Transverse colon (tissue), 4 donors: ENCODE measurements around the gene RAP2B. TPM values are rescaled to one million over a fixed set of nuclear protein-coding genes. Genes with fewer than 3 reads are reported as not detected.

Source experiments
- DNase-seq: peaks from one replicate; pipeline ENCODE4 v3.0.0-alpha.2; 2019
- H3K27ac ChIP-seq, 4 donors: fragments of 200-600 bp; sonication (generic); 2 replicates each; pipeline ENCODE4 v1.5.1; 2016 to 2018; ENCODE audit warnings: inconsistent platforms in 4 of 4
- H3K27me3 ChIP-seq: fragments of 200-600 bp; sonication (generic); 2 replicates; pipeline ENCODE4 v1.5.1; 2017; ENCODE audit warnings: inconsistent platforms
- H3K36me3 ChIP-seq, 4 donors: fragments of 200-600 bp; sonication (generic); 2 replicates each; pipeline ENCODE4 v1.5.1; 2017 to 2019; ENCODE audit warnings: inconsistent platforms in 4 of 4
- H3K4me1 ChIP-seq, 4 donors: fragments of 200-600 bp; sonication (generic); 2 replicates each; pipeline ENCODE4 v1.5.1; 2017 to 2020; ENCODE audit warnings: inconsistent platforms in 4 of 4
- H3K4me3 ChIP-seq, 4 donors: fragments of 200-600 bp; sonication (generic); 1 replicate in 1 of 4; 2 replicates in 3 of 4; pipeline versions ENCODE4 v1.5.1 to v1.6.1; 2017 to 2019; ENCODE audit warnings: inconsistent platforms in 4 of 4
- H3K9me3 ChIP-seq, 2 donors: fragments of 200-600 bp; sonication (generic); 2 replicates each; pipeline ENCODE4 v1.5.1; 2017 to 2019; ENCODE audit warnings: inconsistent platforms in 2 of 2
- EP300 ChIP-seq: sonication (generic); formaldehyde crosslinking; IDR thresholded peaks from one replicate; pipeline ENCODE4 v1.6.1; 2017; ENCODE audit warnings: antibody characterized with exemption, low read depth
- POLR2A ChIP-seq: fragments of 450-650 bp; IDR thresholded peaks from one replicate; pipeline ENCODE4 v1.6.1; 2016; ENCODE audit warnings: antibody characterized with exemption, mild to moderate bottlenecking, moderate library complexity
- POLR2AphosphoS5 ChIP-seq, 3 donors: sonication (generic); formaldehyde crosslinking; IDR thresholded peaks; one replicate each; pipeline ENCODE4 v1.6.1; 2016; ENCODE audit warnings: antibody characterized with exemption in 3 of 3
- WGBS, 2 donors: methylation state at CpG; one replicate each; pipeline ENCODE4 v1.1.5; 2018; ENCODE audit warnings: low coverage in 1 of 2; 5-methylcytosine and 5-hydroxymethylcytosine counted together
- in situ Hi-C, 4 donors: fragments of 200-750 bp; cut with MboI; loops; one replicate each; pipeline versions ENCODE4 v1.15.0 to v1.15.1; 2017; ENCODE audit warnings: low sequenced_read_pairs in 3 of 4, low pct_ligation_motif_present in 1 of 4, low pct_unique_long_range_greater_than_20kb in 1 of 4
- intact Hi-C: fragments of 100-400 bp; cut with DNase I; formaldehyde crosslinking; loops from one replicate; pipeline ENCODE4 v1.15.1; 2023; ENCODE audit warnings: low total_unique reads
- total RNA-seq, 4 donors: library from RNA; depleted of rRNA; stranded (reverse); fragments of >200 nt; gene quantifications; one replicate each; pipeline ENCODE4 v1.1.0, GENCODE V29; 2016
- TF ChIP-seq, protein P1 (sequence below), 5 experiments: fragments of 200-600 bp in 3 of 5; fragments of 450-650 bp in 2 of 5; sonication (generic) in 3 of 5; IDR thresholded peaks; 1 replicate in 2 of 5; 2 replicates in 3 of 5; pipeline ENCODE4 v1.5.1; 2016 to 2017; ENCODE audit warnings: antibody characterized with exemption in 5 of 5, inconsistent platforms in 3 of 5, mild to moderate bottlenecking in 2 of 5, moderate library complexity in 1 of 5

The RAP2B gene
- total RNA-seq, 4 donors from 2014 or later: 9.8 to 22.8 (median 11.2) TPM

DNA sequence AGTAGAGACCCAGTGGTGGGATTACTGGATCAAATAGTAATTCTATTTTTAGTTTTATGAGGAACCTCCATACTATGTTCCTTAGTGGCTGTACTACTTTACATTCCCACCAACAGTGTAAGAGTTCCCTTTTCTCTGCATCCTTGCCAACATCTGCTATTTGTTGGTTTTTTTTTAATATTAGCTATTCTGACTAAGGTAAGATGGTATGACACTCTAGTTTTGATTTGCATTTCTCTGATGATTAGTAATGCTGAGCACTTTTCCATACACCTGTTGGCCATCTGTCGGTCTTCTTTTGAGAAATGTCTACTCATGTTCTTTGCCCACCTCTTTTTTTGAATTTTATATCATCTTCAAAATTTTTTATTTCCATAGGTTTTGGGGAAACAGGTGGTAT, 34.2 kb upstream of the RAP2B start:
- H3K27me3 ChIP-seq: no peaks in the 10 kb centered on the region
- H3K36me3 ChIP-seq: no peaks in the 10 kb centered on the region
- H3K4me1 ChIP-seq: no peaks in the 10 kb centered on the region
- H3K9me3 ChIP-seq: peaks cover 0 to 9% of the 10 kb centered on the region in 2 donors
- intact Hi-C loops (no loop called here), in situ Hi-C loops (no loop called here)
- no peak overlapping the region for H3K4me3 ChIP-seq
- 63 to 83% methylated on average over 1 of the region's 1 CpG for WGBS, 2 donors
- no peak for TF ChIP-seq POLR2A
- TF ChIP-seq, protein P1, sequence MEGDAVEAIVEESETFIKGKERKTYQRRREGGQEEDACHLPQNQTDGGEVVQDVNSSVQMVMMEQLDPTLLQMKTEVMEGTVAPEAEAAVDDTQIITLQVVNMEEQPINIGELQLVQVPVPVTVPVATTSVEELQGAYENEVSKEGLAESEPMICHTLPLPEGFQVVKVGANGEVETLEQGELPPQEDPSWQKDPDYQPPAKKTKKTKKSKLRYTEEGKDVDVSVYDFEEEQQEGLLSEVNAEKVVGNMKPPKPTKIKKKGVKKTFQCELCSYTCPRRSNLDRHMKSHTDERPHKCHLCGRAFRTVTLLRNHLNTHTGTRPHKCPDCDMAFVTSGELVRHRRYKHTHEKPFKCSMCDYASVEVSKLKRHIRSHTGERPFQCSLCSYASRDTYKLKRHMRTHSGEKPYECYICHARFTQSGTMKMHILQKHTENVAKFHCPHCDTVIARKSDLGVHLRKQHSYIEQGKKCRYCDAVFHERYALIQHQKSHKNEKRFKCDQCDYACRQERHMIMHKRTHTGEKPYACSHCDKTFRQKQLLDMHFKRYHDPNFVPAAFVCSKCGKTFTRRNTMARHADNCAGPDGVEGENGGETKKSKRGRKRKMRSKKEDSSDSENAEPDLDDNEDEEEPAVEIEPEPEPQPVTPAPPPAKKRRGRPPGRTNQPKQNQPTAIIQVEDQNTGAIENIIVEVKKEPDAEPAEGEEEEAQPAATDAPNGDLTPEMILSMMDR (IDR thresholded peaks at IDR 0.05): no peak
- H3K27ac ChIP-seq: no peak overlapping the region
- no peak for DNase-seq

DNA sequence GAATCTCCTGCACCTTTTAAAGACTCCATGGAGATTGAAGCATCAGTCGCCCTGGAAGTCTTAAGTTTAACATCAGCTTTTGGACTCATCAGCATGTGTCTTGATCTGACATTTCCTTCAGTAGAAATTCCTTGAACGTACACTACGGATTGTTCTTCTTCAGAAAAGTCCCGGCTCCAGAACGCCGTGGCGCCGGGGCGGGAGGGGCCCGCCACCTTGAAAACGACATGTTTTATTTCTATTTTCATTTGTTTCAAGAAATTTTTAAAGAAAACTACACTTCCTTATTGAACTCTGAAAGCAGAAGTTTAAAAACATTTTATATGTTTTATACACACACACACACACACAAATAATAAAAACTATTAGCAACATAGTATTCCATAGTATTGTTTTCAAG, 32.6 kb upstream of the RAP2B start:
- intact Hi-C loops (no loop called here), in situ Hi-C loops (no loop called here)
- Histone ChIP-seq H3K36me3 (no peaks in the 10 kb centered on the region), H3K4me3 (no peak overlapping the region), H3K27ac (no peak overlapping the region), H3K27me3 (no peaks in the 10 kb centered on the region), H3K4me1 (no peaks in the 10 kb centered on the region), H3K9me3 (peaks cover 0 to 5% of the 10 kb centered on the region in 2 donors)
- DNase-seq: no peak
- TF ChIP-seq EP300 (no peak), POLR2A (no peak), POLR2AphosphoS5 (IDR thresholded peaks at IDR 0.05) (no peak)
- TF ChIP-seq, protein P1 (IDR thresholded peaks at IDR 0.05): no peak
- 87 to 89% methylated on average over 11 of the region's 11 CpGs for WGBS, 2 donors

DNA sequence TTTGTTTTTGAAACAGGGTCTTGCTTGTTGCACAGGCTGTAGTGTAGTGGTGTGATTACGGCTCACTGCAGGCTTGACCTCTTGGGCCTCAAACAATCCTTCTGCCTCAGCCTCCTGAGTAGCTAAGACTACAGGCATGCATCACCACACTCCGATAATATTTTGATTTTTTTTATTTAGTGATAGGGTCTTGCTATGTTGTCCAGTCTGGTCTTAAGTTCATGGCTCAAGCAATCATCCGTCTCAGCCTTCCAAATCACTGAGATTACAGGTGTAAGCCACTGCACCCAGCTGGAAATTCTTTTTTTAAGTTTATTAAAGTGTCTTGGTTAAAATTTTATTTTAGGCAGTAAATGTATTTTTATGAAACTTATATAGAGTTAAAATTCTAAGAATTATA, 32.2 kb upstream of the RAP2B start:
- intact Hi-C loops: no loop called here
- Histone ChIP-seq H3K4me3 (no peak overlapping the region), H3K9me3 (peaks cover 0 to under 1% of the 10 kb centered on the region in 2 donors), H3K36me3 (no peaks in the 10 kb centered on the region), H3K27me3 (no peaks in the 10 kb centered on the region), H3K4me1 (no peaks in the 10 kb centered on the region), H3K27ac (no peak overlapping the region)
- DNase-seq: no peak
- in situ Hi-C loops: no loop called here
- TF ChIP-seq EP300: no peak
- WGBS, 2 donors: 92 to 98% methylated on average over 3 of the region's 3 CpGs

DNA sequence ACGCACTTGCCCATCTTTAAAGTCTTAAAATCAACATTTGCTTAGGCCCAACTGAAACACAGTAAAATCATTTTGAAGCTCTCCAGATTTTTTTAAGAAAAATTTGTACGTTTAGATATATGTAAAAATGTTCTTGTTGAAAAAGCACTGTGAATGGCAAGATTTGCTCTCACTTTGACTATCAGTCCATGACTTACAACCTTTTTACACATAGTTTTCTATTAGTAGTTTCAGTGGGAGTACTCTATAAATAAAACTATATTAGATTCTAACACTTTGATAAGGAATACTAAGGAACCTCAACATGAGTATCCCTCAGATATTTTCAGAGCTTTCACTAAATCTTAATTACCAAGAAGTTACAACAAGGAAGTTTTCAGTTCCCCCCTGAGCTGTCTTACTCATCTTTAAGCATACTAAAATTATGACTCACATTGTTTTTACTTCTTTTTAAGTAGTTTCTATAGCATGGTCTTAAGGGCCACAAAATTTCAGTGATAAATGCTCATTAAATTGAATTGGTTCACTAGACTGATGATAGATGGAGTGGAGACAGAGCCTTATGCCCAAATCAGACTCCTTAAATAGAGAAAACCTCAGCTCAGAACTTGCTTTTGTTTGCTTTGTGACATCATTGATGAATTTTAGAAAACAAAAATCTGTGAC, 31.6 kb upstream of the RAP2B start:
- Histone ChIP-seq H3K9me3 (no peaks in the 10 kb centered on the region), H3K36me3 (no peaks in the 10 kb centered on the region), H3K27ac (no peak overlapping the region), H3K4me3 (no peak overlapping the region), H3K4me1 (no peaks in the 10 kb centered on the region), H3K27me3 (no peaks in the 10 kb centered on the region)
- no peak for DNase-seq
- intact Hi-C loops (no loop called here), in situ Hi-C loops (no loop called here)
- TF ChIP-seq, protein P1 (IDR thresholded peaks at IDR 0.05): no peak
- TF ChIP-seq POLR2A: no peak
- no peak for TF ChIP-seq EP300
- no peak for TF ChIP-seq POLR2AphosphoS5 (IDR thresholded peaks at IDR 0.05)
- WGBS, 2 donors: 70 to 71% methylated on average over 2 of the region's 2 CpGs

DNA sequence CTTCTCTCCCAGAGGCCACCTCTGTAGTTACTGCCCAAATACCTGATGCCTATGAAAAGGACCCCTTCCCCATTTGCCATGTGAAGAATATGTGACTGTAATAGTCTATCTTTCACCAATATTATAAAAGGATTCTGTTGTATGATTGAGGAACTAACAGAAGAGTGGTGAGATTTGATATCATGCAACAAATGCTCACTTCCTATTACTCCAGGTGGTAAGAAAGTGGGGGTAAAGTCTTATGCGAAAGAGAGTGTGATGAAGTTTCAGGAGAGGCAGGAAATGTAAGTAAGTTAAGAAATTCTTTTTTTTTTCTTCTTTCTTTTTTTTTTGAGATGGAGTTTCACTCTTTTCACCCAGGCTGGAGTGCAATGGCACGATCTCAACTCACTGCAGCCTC, 24.4 kb upstream of the RAP2B start:
- no peak overlapping the region for H3K4me3 ChIP-seq
- DNase-seq: no peak
- H3K4me1 ChIP-seq: peaks cover 0 to 21% (median 4%) of the 10 kb centered on the region in 4 donors
- peak overlapping the region in 2 of 4 donors; percentile 76 to 82 for H3K27ac ChIP-seq
- no peaks in the 10 kb centered on the region for H3K9me3 ChIP-seq
- no peak for TF ChIP-seq POLR2A
- no peak for TF ChIP-seq POLR2AphosphoS5 (IDR thresholded peaks at IDR 0.05)
- TF ChIP-seq, protein P1 (IDR thresholded peaks at IDR 0.05): no peak
- TF ChIP-seq EP300: no peak
- no peaks in the 10 kb centered on the region for H3K36me3 ChIP-seq
- WGBS, 2 donors: 82 to 83% methylated on average over 2 of the region's 2 CpGs
- in situ Hi-C loops: no loop called here
- no peaks in the 10 kb centered on the region for H3K27me3 ChIP-seq
- intact Hi-C loops: no loop called here
